Measurements from ENCODE around the gene LCOR. TPM values are rescaled to one million over a fixed set of nuclear protein-coding genes. Genes with fewer than 3 reads are reported as not detected.

Gene LCOR
- total and polyA plus RNA-seq, 2 of the 13 experiments (the other 11 are each of a cell fraction or from before 2014, with no cell fraction given), result 12.4 to 23.7 TPM

GRCh38 chr10:96832721-96833219 lies 672 bp downstream of the LCOR start (continued):
- no peak for TF ChIP-seq RARG (CRISPR knock-in tag; IDR thresholded peaks at IDR 0.05; ENCODE audit: low read depth)
- no peak for TF ChIP-seq ZNF331 (CRISPR knock-in tag; IDR thresholded peaks at IDR 0.05)
- TF ChIP-seq ZNF33B (CRISPR knock-in tag; IDR thresholded peaks at IDR 0.05), result no peak
- no peak for TF ChIP-seq SIN3B (IDR thresholded peaks at IDR 0.05; ENCODE audit: low read length)
- no peak for TF ChIP-seq ZNF672 (CRISPR knock-in tag; IDR thresholded peaks at IDR 0.05)
- no peak for TF ChIP-seq USF2 (IDR thresholded peaks at IDR 0.05; ENCODE audit: low read depth, low read length)
- TF ChIP-seq USF2 (CRISPR knock-in tag; IDR thresholded peaks at IDR 0.05; ENCODE audit: borderline replicate concordance), result no peak
- 0 out of 2 replicates have a peak, but pooled peaks have one; percentile 44 for TF ChIP-seq ZNF674 (CRISPR knock-in tag; IDR thresholded peaks at IDR 0.05; ENCODE audit: low read depth)
- no peak for TF ChIP-seq SMYD3 (CRISPR knock-in tag; IDR thresholded peaks at IDR 0.05)
- TF ChIP-seq TFDP1 (CRISPR knock-in tag; IDR thresholded peaks at IDR 0.05; ENCODE audit: borderline replicate concordance), result no peak
- TF ChIP-seq ZNF546 (CRISPR knock-in tag; conservative IDR thresholded peaks at IDR 0.05), result no peak
- no peak for TF ChIP-seq ZNF816 (CRISPR knock-in tag; IDR thresholded peaks at IDR 0.05; ENCODE audit: borderline replicate concordance)
- TF ChIP-seq ZNF652 (CRISPR knock-in tag; IDR thresholded peaks at IDR 0.05; ENCODE audit: borderline replicate concordance, low read depth), result no peak
- no peak for TF ChIP-seq HOXA7 (CRISPR knock-in tag; IDR thresholded peaks at IDR 0.05)
- no peak for TF ChIP-seq CCAR2 (optimal IDR thresholded peaks at IDR 0.05; ENCODE audit: low read depth, low read length)
- no peak for TF ChIP-seq HES4 (CRISPR knock-in tag; IDR thresholded peaks at IDR 0.05; ENCODE audit: borderline replicate concordance)
- no peak for TF ChIP-seq ISX (CRISPR knock-in tag; conservative IDR thresholded peaks at IDR 0.05)
- TF ChIP-seq ZSCAN31 (CRISPR knock-in tag; IDR thresholded peaks at IDR 0.05; ENCODE audit: low read depth), result no peak
- no peak for TF ChIP-seq ZNF451 (CRISPR knock-in tag; IDR thresholded peaks at IDR 0.05)
- no peak for TF ChIP-seq HCFC1 (IDR thresholded peaks at IDR 0.05; ENCODE audit: low read depth, low read length)
- TF ChIP-seq ZBTB14 (CRISPR knock-in tag; IDR thresholded peaks at IDR 0.05), result peak; percentile 83
- TF ChIP-seq ATRX (CRISPR knock-in tag; IDR thresholded peaks at IDR 0.05; ENCODE audit: borderline replicate concordance), result no peak
- no peak for TF ChIP-seq MLX (CRISPR knock-in tag; IDR thresholded peaks at IDR 0.05)
- TF ChIP-seq KDM2A (CRISPR knock-in tag; IDR thresholded peaks at IDR 0.05; ENCODE audit: borderline replicate concordance, low read depth), result no peak
- TF ChIP-seq GABPB1 (CRISPR knock-in tag; IDR thresholded peaks at IDR 0.05), result no peak
- TF ChIP-seq ZNF704 (CRISPR knock-in tag; IDR thresholded peaks at IDR 0.05; ENCODE audit: borderline replicate concordance), result no peak
- TF ChIP-seq POGZ (CRISPR knock-in tag; IDR thresholded peaks at IDR 0.05), result no peak
